Measurements from ENCODE around the gene CD300LG.

DNA sequence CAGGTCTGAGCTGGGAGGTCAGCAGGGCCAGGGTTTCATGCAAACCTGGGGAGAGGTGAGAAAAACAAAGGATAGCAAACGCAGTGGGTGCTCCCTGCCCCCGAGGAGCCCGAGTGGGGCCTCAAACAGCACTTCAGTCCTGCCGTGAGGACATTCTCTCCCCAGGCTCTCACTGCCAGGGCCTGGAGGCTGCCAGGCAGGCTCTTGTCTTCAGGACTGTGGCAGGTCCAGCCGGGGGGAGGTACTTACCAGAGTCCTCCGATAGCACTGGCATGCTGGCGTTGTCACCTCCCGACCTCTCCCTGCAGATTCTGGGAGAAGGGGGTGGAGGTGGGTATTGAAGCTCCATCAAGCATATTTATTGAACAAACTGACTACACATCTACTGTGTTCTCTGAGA, 15.3 kb upstream of the CD300LG start:
- TF ChIP-seq, protein P1, sequence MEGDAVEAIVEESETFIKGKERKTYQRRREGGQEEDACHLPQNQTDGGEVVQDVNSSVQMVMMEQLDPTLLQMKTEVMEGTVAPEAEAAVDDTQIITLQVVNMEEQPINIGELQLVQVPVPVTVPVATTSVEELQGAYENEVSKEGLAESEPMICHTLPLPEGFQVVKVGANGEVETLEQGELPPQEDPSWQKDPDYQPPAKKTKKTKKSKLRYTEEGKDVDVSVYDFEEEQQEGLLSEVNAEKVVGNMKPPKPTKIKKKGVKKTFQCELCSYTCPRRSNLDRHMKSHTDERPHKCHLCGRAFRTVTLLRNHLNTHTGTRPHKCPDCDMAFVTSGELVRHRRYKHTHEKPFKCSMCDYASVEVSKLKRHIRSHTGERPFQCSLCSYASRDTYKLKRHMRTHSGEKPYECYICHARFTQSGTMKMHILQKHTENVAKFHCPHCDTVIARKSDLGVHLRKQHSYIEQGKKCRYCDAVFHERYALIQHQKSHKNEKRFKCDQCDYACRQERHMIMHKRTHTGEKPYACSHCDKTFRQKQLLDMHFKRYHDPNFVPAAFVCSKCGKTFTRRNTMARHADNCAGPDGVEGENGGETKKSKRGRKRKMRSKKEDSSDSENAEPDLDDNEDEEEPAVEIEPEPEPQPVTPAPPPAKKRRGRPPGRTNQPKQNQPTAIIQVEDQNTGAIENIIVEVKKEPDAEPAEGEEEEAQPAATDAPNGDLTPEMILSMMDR (IDR thresholded peaks at IDR 0.05) = no peak
- TF ChIP-seq EP300 (IDR thresholded peaks at IDR 0.05) = no peak
